HEK293T (cell line): ENCODE data around the gene CST3.
"Not testable (repeated sequence)": the region's sequence is repeated elsewhere in the genome, so short reads cannot be mapped to it uniquely, and the experiment has no call there.

ENCODE experiments used
- CTCF ChIA-PET: fragments of 350-600 bp; formaldehyde crosslinking; extraction: SDS; loops from one replicate; lab custom pipeline; 2021; ENCODE audit warnings: antibody characterized with exemption, inconsistent platforms; lab: Yijun Ruan, JAX
- POLR2A ChIA-PET: fragments of 350-600 bp; formaldehyde crosslinking; extraction: SDS; loops from one replicate; lab custom pipeline; 2020; ENCODE audit warnings: antibody characterized with exemption, inconsistent platforms; lab: Yijun Ruan, JAX
- DNase-seq: peaks from one replicate; pipeline ENCODE4 v3.0.0; 2012; ENCODE audit warnings: mixed read lengths; ENCODE audit errors: extremely low spot score
- ARNT ChIP-seq: fragments of 450-650 bp; IDR thresholded peaks from 2 replicates; pipeline ENCODE4 v1.6.1; 2017; ENCODE audit warnings: mild to moderate bottlenecking
- BHLHE40 ChIP-seq: fragments of 450-650 bp; IDR thresholded peaks from 2 replicates; pipeline ENCODE4 v1.6.1; 2016; ENCODE audit warnings: mild to moderate bottlenecking, moderate library complexity, borderline replicate concordance
- CTBP1 ChIP-seq: fragments of 450-650 bp; IDR thresholded peaks from 2 replicates; pipeline ENCODE4 v1.6.1; 2016; ENCODE audit warnings: borderline replicate concordance
- ELF4 ChIP-seq: fragments of 450-650 bp; IDR thresholded peaks from 2 replicates; pipeline ENCODE4 v1.6.1; 2017; ENCODE audit warnings: antibody characterized with exemption
- FOXA1 ChIP-seq: fragments of 450-650 bp; IDR thresholded peaks from 2 replicates; pipeline ENCODE4 v1.6.1; 2016; ENCODE audit warnings: mild to moderate bottlenecking
- FOXK2 ChIP-seq: fragments of 450-650 bp; IDR thresholded peaks from 2 replicates; pipeline ENCODE4 v1.6.1; 2016; ENCODE audit warnings: mild to moderate bottlenecking
- FOXM1 ChIP-seq: fragments of 450-650 bp; IDR thresholded peaks from 2 replicates; pipeline ENCODE4 v1.6.1; 2017; ENCODE audit warnings: mild to moderate bottlenecking, borderline replicate concordance
- HDGF ChIP-seq: fragments of 450-650 bp; IDR thresholded peaks from 2 replicates; pipeline ENCODE4 v1.6.1; 2017; ENCODE audit warnings: antibody characterized with exemption, borderline replicate concordance
- L3MBTL2 ChIP-seq: fragments of 450-650 bp; conservative IDR thresholded peaks from 2 replicates; pipeline ENCODE4 v1.6.1; 2016; ENCODE audit warnings: mild to moderate bottlenecking
- LEF1 ChIP-seq: fragments of 450-650 bp; IDR thresholded peaks from 2 replicates; pipeline ENCODE4 v1.6.1; 2017; ENCODE audit warnings: mild to moderate bottlenecking, borderline replicate concordance
- NFRKB ChIP-seq: fragments of 450-650 bp; IDR thresholded peaks from 2 replicates; pipeline ENCODE4 v1.6.1; 2016; ENCODE audit warnings: mild to moderate bottlenecking, moderate library complexity
- PKNOX1 ChIP-seq: fragments of 450-650 bp; IDR thresholded peaks from 2 replicates; pipeline ENCODE4 v1.6.1; 2016
- SP1 ChIP-seq: fragments of 450-650 bp; IDR thresholded peaks from 2 replicates; pipeline ENCODE4 v1.6.1; 2017
- SUZ12 ChIP-seq: fragments of 450-650 bp; IDR thresholded peaks from 2 replicates; pipeline ENCODE4 v1.6.1; 2016; ENCODE audit warnings: mild to moderate bottlenecking
- TARDBP ChIP-seq: fragments of 450-650 bp; IDR thresholded peaks from 2 replicates; pipeline ENCODE4 v1.6.1; 2016
- ZNF384 ChIP-seq: fragments of 450-650 bp; IDR thresholded peaks from 2 replicates; pipeline ENCODE4 v1.6.1; 2016

The CST3 gene

GRCh38 chr20:23626040-23626620 lies 11.6 kb downstream of the CST3 start:
- no peak for DNase-seq
- ChIA-PET CTCF (interaction anchor here (0.9 kb wide), 1 partner anchor 19 kb away, joined by 3 read pairs; no protein-coding TSS in a partner anchor), POLR2A (no interaction called here)
- TF ChIP-seq FOXM1 (no peak), HDGF (no peak), PKNOX1 (no peak), NFRKB (no peak)

GRCh38 chr20:23625236-23625964 lies 12.4 kb downstream of the CST3 start:
- no peak for TF ChIP-seq TARDBP
- TF ChIP-seq FOXA1, result no peak
- TF ChIP-seq ELF4, result no peak
- TF ChIP-seq HDGF, result no peak
- no peak for TF ChIP-seq FOXM1
- no peak for TF ChIP-seq PKNOX1
- no peak for TF ChIP-seq FOXK2
- no peak for TF ChIP-seq CTBP1
- no peak for TF ChIP-seq L3MBTL2
- no peak for TF ChIP-seq BHLHE40
- TF ChIP-seq ZNF384, result no peak
- no peak for TF ChIP-seq ARNT
- no peak for TF ChIP-seq SP1
- no peak for TF ChIP-seq LEF1
- no peak for TF ChIP-seq NFRKB
- no peak for TF ChIP-seq SUZ12
- CTCF ChIA-PET, result interaction anchor here (0.9 kb wide), 1 partner anchor 19 kb away, joined by 3 read pairs; no protein-coding TSS in a partner anchor
- POLR2A ChIA-PET, result no interaction called here
- DNase-seq, result no peak

GRCh38 chr20:23624324-23624691 lies 13.4 kb downstream of the CST3 start:
- CTCF ChIA-PET, result no interaction called here
- DNase-seq, result no peak
- POLR2A ChIA-PET, result no interaction called here
- TF ChIP-seq LEF1, result no peak

- CTCF ChIA-PET, result no interaction called here
- DNase-seq, result no peak
- TF ChIP-seq FOXM1 (no peak), SP1 (no peak), L3MBTL2 (no peak), TARDBP (no peak), CTBP1 (no peak), SUZ12 (no peak), BHLHE40 (no peak), NFRKB (no peak), ZNF384 (no peak), ARNT (no peak), ELF4 (no peak), FOXK2 (no peak)
- POLR2A ChIA-PET, result no interaction called here
Observed at GRCh38 chr20:23623666-23624323, 14.0 kb downstream of the CST3 start.

- ChIA-PET POLR2A (interaction anchor here (0.8 kb wide), 1 partner anchor 15 kb away, joined by 4 read pairs; the partner anchor contains the start of gene CST3), CTCF (no interaction called here)
- DNase-seq, result no peak
- TF ChIP-seq NFRKB (no peak), HDGF (no peak), SUZ12 (no peak), ARNT (no peak), PKNOX1 (no peak)
Observed at GRCh38 chr20:23622839-23623343, 14.9 kb downstream of the CST3 start.

- DNase-seq, CTCF ChIA-PET: not testable (repeated sequence)
- POLR2A ChIA-PET, result interaction anchor here (0.8 kb wide), 1 partner anchor 16 kb away, joined by 4 read pairs; the partner anchor contains the start of gene CST3
Observed at GRCh38 chr20:23622401-23622800, 15.4 kb downstream of the CST3 start.

- CTCF ChIA-PET, DNase-seq, POLR2A ChIA-PET: not testable (repeated sequence)
Observed at GRCh38 chr20:23620670-23621386, 16.9 kb downstream of the CST3 start.
